Measurements from ENCODE around the gene SLC25A47.
"Not testable (repeated sequence)": the region's sequence is repeated elsewhere in the genome, so short reads cannot be mapped to it uniquely, and the experiment has no call there.

DNA sequence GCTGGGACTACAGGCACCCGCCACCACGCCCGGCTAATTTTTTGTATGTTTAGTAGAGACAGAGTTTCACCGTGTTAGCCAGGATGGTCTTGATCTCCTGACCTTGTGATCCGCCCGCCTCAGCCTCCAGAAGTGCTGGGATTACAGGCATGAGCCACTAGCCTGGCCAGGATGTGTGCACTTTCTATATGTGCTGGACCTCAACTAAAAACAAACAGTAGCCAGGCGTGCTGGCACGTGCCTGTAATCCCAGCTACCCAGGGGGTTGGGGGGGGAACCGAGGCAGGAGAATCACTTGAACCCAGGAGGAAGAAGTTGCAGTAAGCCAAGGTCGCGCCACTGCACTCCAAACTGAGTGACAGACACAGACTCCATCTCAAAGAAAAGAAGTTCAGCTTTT lies 26.4 kb upstream of the SLC25A47 start:
- not testable (repeated sequence) for TF ChIP-seq EZH2 (IDR thresholded peaks at IDR 0.05; ENCODE audit: borderline replicate concordance, low read depth, low read length, severe bottlenecking); MYC (IDR thresholded peaks at IDR 0.05; ENCODE audit: low read depth, low read length); MAX (IDR thresholded peaks at IDR 0.05; ENCODE audit: insufficient read depth, insufficient read length); GATA2 (IDR thresholded peaks at IDR 0.05; ENCODE audit: insufficient read depth, insufficient read length, low read depth, low read length); CTCF (IDR thresholded peaks at IDR 0.05; ENCODE audit: extremely low read depth in 1 of 2, insufficient read depth in 1 of 2, low read depth in 1 of 2, low read length in 2 of 2); POLR2A (IDR thresholded peaks at IDR 0.05; ENCODE audit: low read depth, low read length); POLR2AphosphoS5 (IDR thresholded peaks at IDR 0.05; ENCODE audit: insufficient read depth, low read depth, low read length); JUN (IDR thresholded peaks at IDR 0.05; ENCODE audit: borderline replicate concordance, insufficient read depth, insufficient read length, low read depth)
